Activated B cell treated with CpG ODN at 0.5 μM for 24 hours (primary cell): ENCODE data around the gene PTPN7. TPM values are rescaled to one million over a fixed set of nuclear protein-coding genes. Genes with fewer than 3 reads are reported as not detected.

Source experiments
- ATAC-seq: fragments of 200-7000 bp; cut with Tn5 transposase; one replicate; pipeline ENCODE4 v1.10.0; 2021; ENCODE audit warnings: low read depth, mild to moderate bottlenecking, moderate library complexity
- CTCF ChIA-PET: fragments of 350-600 bp; sonication (Branson Sonifier 250); formaldehyde crosslinking; loops from one replicate; lab custom pipeline; 2021; ENCODE audit warnings: antibody characterized with exemption; lab: Charles Lee
- POLR2A ChIA-PET: fragments of 350-600 bp; sonication (Branson Sonifier 250); formaldehyde crosslinking; loops from one replicate; lab custom pipeline; 2021; ENCODE audit warnings: antibody characterized with exemption; lab: Charles Lee
- DNase-seq: peaks from one replicate; pipeline ENCODE4 v3.0.0; 2022
- H3K27ac Mint-ChIP-seq: one replicate; pipeline ENCODE4 v1.8.0; 2020; ENCODE audit warnings: mixed read lengths
- H3K27me3 Mint-ChIP-seq: one replicate; pipeline ENCODE4 v1.8.0; 2021; ENCODE audit warnings: mixed read lengths
- H3K36me3 Mint-ChIP-seq: one replicate; pipeline ENCODE4 v1.8.0; 2021; ENCODE audit warnings: low read depth, mixed read lengths
- H3K4me1 Mint-ChIP-seq: one replicate; pipeline ENCODE4 v1.8.0; 2021; ENCODE audit warnings: mixed read lengths
- H3K4me3 Mint-ChIP-seq: one replicate; pipeline ENCODE4 v1.8.0; 2020; ENCODE audit warnings: mild to moderate bottlenecking, mixed read lengths
- H3K9me3 Mint-ChIP-seq: one replicate; pipeline ENCODE4 v1.8.0; 2020; ENCODE audit warnings: mixed read lengths
- intact Hi-C: fragments of 100-400 bp; cut with micrococcal nuclease; formaldehyde crosslinking; loops from one replicate; pipeline ENCODE4 v1.15.1; 2024
- total RNA-seq: library from RNA; stranded (reverse); gene quantifications from 2 replicates; pipeline ENCODE4 v1.2.3, GENCODE V29; 2022
- TF ChIP-seq, protein P1 (sequence below): fragments of 200-600 bp; IDR thresholded peaks from one replicate; pipeline ENCODE4 v1.8.0; 2022; ENCODE audit warnings: antibody characterized with exemption, mild to moderate bottlenecking

Gene PTPN7
- total RNA-seq, 1 donor from 2014 or later, result 31.0 TPM

DNA sequence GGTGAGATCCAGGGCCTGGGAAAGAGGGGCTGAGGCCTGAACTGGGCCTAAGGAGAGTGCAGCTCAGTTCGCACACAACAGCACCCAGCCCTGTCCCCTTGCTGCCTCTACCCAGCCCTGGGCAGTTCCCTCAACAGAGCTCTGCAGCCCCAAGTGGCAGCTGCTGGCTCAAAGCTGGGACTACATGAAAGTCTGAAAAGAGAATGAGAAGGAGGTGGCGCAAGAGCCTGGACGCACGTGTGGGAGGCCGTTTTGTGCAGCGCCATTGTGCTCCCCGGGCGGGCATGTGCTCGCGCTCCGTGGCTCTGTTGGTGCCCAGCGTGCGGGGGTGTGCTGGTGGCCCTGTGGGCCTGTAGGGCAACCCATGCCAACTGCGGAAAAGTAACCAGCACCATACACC lies 27.4 kb downstream of the PTPN7 start:
- no peaks in the 10 kb centered on the region for H3K27me3 Mint-ChIP-seq
- no peaks in the 10 kb centered on the region for H3K4me1 Mint-ChIP-seq
- CTCF ChIA-PET, result interaction anchor here (1.0 kb wide), 1 partner anchor 22 kb away, joined by 3 read pairs; no protein-coding TSS in a partner anchor
- DNase-seq, result no peak
- H3K27ac Mint-ChIP-seq, result no peak overlapping the region
- POLR2A ChIA-PET, result no interaction called here
- intact Hi-C loops, result no loop called here
- TF ChIP-seq, protein P1, sequence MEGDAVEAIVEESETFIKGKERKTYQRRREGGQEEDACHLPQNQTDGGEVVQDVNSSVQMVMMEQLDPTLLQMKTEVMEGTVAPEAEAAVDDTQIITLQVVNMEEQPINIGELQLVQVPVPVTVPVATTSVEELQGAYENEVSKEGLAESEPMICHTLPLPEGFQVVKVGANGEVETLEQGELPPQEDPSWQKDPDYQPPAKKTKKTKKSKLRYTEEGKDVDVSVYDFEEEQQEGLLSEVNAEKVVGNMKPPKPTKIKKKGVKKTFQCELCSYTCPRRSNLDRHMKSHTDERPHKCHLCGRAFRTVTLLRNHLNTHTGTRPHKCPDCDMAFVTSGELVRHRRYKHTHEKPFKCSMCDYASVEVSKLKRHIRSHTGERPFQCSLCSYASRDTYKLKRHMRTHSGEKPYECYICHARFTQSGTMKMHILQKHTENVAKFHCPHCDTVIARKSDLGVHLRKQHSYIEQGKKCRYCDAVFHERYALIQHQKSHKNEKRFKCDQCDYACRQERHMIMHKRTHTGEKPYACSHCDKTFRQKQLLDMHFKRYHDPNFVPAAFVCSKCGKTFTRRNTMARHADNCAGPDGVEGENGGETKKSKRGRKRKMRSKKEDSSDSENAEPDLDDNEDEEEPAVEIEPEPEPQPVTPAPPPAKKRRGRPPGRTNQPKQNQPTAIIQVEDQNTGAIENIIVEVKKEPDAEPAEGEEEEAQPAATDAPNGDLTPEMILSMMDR, result no peak
- H3K9me3 Mint-ChIP-seq, result no peaks in the 10 kb centered on the region
- H3K4me3 Mint-ChIP-seq, result no peak overlapping the region
- H3K36me3 Mint-ChIP-seq, result peaks cover 58% of the 10 kb centered on the region
- ATAC-seq, result no peak

DNA sequence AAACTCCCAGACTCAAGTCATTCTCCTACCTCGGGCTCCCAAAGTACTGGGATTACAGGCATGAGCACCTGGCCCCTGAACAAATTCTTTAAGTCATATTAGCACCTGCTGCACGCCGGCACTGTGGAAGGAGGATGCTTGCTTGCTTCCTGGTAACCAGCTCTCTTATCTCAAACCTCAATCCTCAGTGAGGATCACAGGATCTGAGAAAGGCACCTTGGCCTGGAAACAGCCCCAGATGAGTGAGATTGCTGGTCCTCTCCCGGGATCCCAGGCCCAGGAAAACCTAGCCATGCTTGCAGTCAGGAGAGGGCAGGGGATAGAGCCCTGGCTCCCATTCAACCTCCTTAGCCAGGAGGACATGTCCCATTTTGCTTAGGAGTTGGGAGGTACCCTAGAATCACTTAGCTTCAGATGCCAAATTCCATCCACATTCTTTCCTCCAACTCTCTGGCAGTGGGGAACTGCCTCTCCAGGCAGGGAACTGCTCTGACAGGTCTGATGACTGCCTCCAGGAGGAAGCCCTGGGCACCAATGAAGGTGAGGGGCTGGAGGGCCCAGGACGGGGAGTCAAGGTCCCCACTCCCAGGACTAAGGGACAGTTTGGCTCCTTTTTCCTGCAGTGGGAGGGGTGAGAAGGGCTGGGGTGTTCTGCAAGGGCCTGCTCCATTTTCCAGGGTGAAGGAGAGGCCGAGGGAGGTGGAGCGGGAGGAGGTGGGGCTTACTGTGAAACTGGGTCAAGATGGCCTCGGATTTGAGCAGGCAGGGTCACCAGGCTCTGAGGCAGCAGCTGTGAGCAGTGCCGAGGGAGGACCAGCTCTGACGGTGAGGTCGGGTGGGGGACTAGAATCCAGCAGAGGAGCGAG lies 28.2 kb downstream of the PTPN7 start:
- Mint-ChIP-seq H3K27me3 (no peaks in the 10 kb centered on the region), H3K4me3 (no peak overlapping the region), H3K36me3 (peaks cover 50% of the 10 kb centered on the region), H3K4me1 (no peaks in the 10 kb centered on the region), H3K9me3 (no peaks in the 10 kb centered on the region), H3K27ac (no peak overlapping the region)
- POLR2A ChIA-PET, result no interaction called here
- ATAC-seq (no peak), DNase-seq (no peak)
- TF ChIP-seq, protein P1, result no peak
- CTCF ChIA-PET, result no interaction called here
- intact Hi-C loops, result no loop called here

DNA sequence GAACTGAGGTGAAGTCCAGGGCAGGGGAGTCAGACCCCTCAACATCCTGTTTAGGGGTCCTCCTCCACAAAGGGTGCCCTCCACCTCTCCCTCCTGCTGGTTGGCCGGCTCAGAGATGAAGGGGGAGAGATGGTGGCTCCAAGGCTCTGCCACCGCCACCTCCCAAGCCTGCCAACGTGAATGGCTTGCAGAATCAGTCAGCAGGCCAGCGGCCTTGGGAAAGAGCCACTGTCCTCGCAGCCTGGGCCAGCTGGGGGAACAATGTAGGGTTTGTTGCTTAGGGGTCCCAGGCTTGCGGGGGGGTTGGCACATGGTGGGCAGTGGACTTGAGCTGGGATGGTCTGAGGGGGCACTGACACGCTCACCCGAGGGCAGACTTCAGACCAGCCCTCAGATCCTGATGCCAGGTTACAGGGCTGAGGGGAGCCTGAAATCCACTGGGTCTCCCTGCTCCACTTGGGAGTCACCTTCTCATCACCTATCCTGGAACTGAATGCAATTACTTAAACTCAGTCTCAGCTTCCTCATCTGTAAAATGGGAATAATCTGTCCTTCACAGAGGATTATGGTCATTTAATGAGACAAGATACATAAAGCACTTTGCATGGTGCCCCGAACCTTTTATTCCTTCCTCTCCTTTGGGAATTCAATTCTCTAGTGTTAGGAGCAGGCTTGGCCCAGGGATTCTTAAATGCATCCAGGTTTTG lies 29.4 kb downstream of the PTPN7 start:
- POLR2A ChIA-PET, result interaction anchor here (0.8 kb wide), 1 partner anchor 28 kb away, joined by 13 read pairs; no protein-coding TSS in a partner anchor
- Mint-ChIP-seq H3K36me3 (peaks cover 43% of the 10 kb centered on the region), H3K4me1 (no peaks in the 10 kb centered on the region), H3K27me3 (no peaks in the 10 kb centered on the region), H3K27ac (no peak overlapping the region), H3K9me3 (no peaks in the 10 kb centered on the region), H3K4me3 (no peak overlapping the region)
- DNase-seq (no peak), ATAC-seq (no peak)
- CTCF ChIA-PET, result no interaction called here
- TF ChIP-seq, protein P1, result no peak
- intact Hi-C loops, result no loop called here

DNA sequence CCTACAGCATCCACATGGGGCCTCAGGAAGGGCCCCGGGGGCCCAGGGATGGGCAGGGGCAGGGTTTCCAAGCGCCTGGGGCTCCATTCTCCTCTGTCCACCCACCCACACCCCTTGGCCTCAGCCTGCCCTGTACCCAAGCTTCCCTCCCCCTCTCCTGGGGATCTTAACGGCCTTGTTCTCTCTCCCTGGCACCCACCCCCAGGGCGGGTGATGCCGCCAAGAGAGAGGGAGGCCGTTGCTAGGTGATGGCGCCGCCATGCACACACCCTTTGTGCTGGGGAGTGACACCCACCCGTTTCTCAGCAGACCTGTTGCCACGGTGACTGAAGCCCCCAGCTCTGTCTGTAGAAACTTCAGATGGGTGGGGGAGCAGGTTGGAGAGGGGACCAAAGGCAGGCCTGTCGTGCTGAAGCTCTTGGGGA lies 30.1 kb downstream of the PTPN7 start:
- TF ChIP-seq, protein P1, result no peak
- ChIA-PET POLR2A (interaction anchor here (0.7 kb wide), 1 partner anchor 13 kb away, joined by 4 read pairs; no protein-coding TSS in a partner anchor), CTCF (no interaction called here)
- Mint-ChIP-seq H3K27ac (no peak overlapping the region), H3K27me3 (peaks cover 3% of the 10 kb centered on the region), H3K4me1 (no peaks in the 10 kb centered on the region), H3K9me3 (no peaks in the 10 kb centered on the region), H3K4me3 (no peak overlapping the region), H3K36me3 (peaks cover 37% of the 10 kb centered on the region)
- intact Hi-C loops, result no loop called here
- DNase-seq (no peak), ATAC-seq (no peak)
